ENCODE data around the gene AP2A2. TPM values are rescaled to one million over a fixed set of nuclear protein-coding genes. Genes with fewer than 3 reads are reported as not detected.

The AP2A2 gene
- total RNA-seq, 1 donor from 2014 or later: 105 TPM

DNA sequence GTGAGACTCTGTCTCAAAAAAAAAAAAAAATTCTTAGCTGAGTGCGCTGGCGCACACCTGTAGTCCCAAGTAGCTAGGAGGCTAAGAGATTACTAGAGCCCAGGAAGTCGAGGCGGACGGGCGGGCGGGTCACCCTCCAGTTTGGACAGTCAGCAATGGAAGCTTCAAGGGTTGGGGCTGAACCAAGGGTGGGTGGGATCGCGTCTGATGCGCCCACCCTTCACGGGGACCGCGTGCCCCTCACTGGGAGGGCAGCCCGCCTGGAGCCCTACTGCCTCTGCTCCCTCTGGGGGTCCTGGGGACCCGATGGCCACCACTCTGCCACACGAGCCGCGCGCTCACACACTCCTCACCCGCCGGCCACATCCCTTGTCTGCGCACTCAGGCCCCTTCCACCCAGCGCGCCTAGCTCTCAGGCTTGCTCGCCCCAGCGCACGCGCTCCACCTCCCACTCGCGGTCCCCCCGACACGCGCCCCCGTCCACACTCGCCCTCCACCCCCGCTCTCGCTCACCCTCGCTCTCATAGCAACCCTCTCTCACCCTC is 15.6 kb upstream of the AP2A2 start:
- no peaks in the 10 kb centered on the region for H3K27me3 ChIP-seq (ENCODE audit: insufficient read depth, low read length)
- FAIRE-seq (no peak), DNase-seq (ENCODE audit: low read depth) (no peak)
- Mint-ChIP-seq H3K4me1 (ENCODE audit: low read depth, unreplicated experiment) (peaks cover 8% of the 10 kb centered on the region), H3K27me3 (ENCODE audit: low read depth, unreplicated experiment) (no peaks in the 10 kb centered on the region), H3K9me3 (ENCODE audit: unreplicated experiment) (no peaks in the 10 kb centered on the region), H3K36me3 (ENCODE audit: low read depth, unreplicated experiment) (peaks cover 5% of the 10 kb centered on the region), H3K27ac (ENCODE audit: unreplicated experiment) (peak overlapping the region; percentile 62), H3K4me3 (ENCODE audit: unreplicated experiment) (peak overlapping the region; percentile 93)
- H2AFZ ChIP-seq (ENCODE audit: low read depth, low read length): peak overlapping the region; percentile 79
- peaks cover 32% of the 10 kb centered on the region for H3K79me2 ChIP-seq (ENCODE audit: insufficient read depth, low read length)
- H3K4me2 ChIP-seq (ENCODE audit: low read length): peak overlapping the region; percentile 95
- H3K9ac ChIP-seq (ENCODE audit: low read length): peak overlapping the region; percentile 84
- peak overlapping the region; percentile 27 for H3K27ac ChIP-seq (ENCODE audit: low read depth, low read length)
- H3K9me3 ChIP-seq (ENCODE audit: insufficient read depth, low read depth, low read length): no peaks in the 10 kb centered on the region
- no peaks in the 10 kb centered on the region for H3K36me3 ChIP-seq (ENCODE audit: insufficient read depth, low read length)
- H3K4me3 ChIP-seq (ENCODE audit: insufficient read depth, low read depth, low read length): peak overlapping the region; percentile 67
- H3K4me1 ChIP-seq (ENCODE audit: insufficient read depth, low read length): peaks cover 10% of the 10 kb centered on the region
- peaks cover 23% of the 10 kb centered on the region for H4K20me1 ChIP-seq (ENCODE audit: insufficient read depth, low read length)
- TF ChIP-seq EZH2 (IDR thresholded peaks at IDR 0.05; ENCODE audit: insufficient read depth, low read length): no peak
- TF ChIP-seq, protein P1, sequence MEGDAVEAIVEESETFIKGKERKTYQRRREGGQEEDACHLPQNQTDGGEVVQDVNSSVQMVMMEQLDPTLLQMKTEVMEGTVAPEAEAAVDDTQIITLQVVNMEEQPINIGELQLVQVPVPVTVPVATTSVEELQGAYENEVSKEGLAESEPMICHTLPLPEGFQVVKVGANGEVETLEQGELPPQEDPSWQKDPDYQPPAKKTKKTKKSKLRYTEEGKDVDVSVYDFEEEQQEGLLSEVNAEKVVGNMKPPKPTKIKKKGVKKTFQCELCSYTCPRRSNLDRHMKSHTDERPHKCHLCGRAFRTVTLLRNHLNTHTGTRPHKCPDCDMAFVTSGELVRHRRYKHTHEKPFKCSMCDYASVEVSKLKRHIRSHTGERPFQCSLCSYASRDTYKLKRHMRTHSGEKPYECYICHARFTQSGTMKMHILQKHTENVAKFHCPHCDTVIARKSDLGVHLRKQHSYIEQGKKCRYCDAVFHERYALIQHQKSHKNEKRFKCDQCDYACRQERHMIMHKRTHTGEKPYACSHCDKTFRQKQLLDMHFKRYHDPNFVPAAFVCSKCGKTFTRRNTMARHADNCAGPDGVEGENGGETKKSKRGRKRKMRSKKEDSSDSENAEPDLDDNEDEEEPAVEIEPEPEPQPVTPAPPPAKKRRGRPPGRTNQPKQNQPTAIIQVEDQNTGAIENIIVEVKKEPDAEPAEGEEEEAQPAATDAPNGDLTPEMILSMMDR (IDR thresholded peaks at IDR 0.05; ENCODE audit: insufficient read depth, low read depth, low read length): no peak

DNA sequence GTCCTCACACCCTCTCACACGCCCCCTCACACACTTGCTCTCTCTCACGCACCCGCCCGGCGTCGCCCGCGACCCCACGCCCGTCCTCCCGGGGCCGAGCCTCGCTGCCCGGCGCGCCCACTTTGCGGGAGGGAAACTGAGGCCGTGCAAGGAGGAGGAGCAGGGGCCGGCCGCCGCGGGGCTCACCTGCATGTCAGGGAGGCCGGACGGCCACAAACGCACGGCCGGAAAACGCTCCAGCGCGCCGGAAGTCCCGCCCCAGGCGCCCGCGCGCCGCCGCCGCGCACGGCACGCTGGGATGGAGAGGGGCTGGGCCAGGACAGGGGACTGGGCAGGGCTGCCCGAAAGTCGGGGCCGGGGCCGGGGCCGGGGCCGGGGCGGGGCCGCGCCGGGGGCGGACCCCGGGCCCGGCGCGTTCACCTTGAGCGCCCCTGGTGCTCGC is 15.1 kb upstream of the AP2A2 start, which contains the start of gene CHID1:
Gene CHID1, minus strand, starts transcription at position 222 of the 442 bp plus-strand sequence. CDS start 5,994 bp downstream, outside the sequence.
- Histone ChIP-seq H4K20me1 (ENCODE audit: insufficient read depth, low read length) (peaks cover 23% of the 10 kb centered on the region), H3K27me3 (ENCODE audit: insufficient read depth, low read length) (no peaks in the 10 kb centered on the region), H2AFZ (ENCODE audit: low read depth, low read length) (peak within 1 kb of the TSS; percentile 87), H3K4me3 (ENCODE audit: insufficient read depth, low read depth, low read length) (peak within 1 kb of the TSS; percentile 67), H3K4me1 (ENCODE audit: insufficient read depth, low read length) (peaks cover 10% of the 10 kb centered on the region), H3K79me2 (ENCODE audit: insufficient read depth, low read length) (peaks cover 32% of the 10 kb centered on the region), H3K27ac (ENCODE audit: low read depth, low read length) (peak within 1 kb of the TSS; percentile 85), H3K9me3 (ENCODE audit: insufficient read depth, low read depth, low read length) (no peaks in the 10 kb centered on the region), H3K36me3 (ENCODE audit: insufficient read depth, low read length) (no peaks in the 10 kb centered on the region), H3K9ac (ENCODE audit: low read length) (peak within 1 kb of the TSS; percentile 84), H3K4me2 (ENCODE audit: low read length) (peak within 1 kb of the TSS; percentile 95)
- no peak for TF ChIP-seq EZH2 (IDR thresholded peaks at IDR 0.05; ENCODE audit: insufficient read depth, low read length)
- TF ChIP-seq, protein P1 (IDR thresholded peaks at IDR 0.05; ENCODE audit: insufficient read depth, low read depth, low read length): no peak
- Mint-ChIP-seq H3K27ac (ENCODE audit: unreplicated experiment) (peak within 1 kb of the TSS; percentile 62), H3K4me1 (ENCODE audit: low read depth, unreplicated experiment) (peaks cover 8% of the 10 kb centered on the region), H3K4me3 (ENCODE audit: unreplicated experiment) (peak within 1 kb of the TSS; percentile 93), H3K27me3 (ENCODE audit: low read depth, unreplicated experiment) (no peaks in the 10 kb centered on the region), H3K36me3 (ENCODE audit: low read depth, unreplicated experiment) (peaks cover 5% of the 10 kb centered on the region), H3K9me3 (ENCODE audit: unreplicated experiment) (no peaks in the 10 kb centered on the region)
- FAIRE-seq: no peak
- peak; percentile 69 for DNase-seq (ENCODE audit: low read depth)
